Activated CD4-positive, alpha-beta T cell treated with anti-CD3 and anti-CD28 coated beads, Interleukin-10, Interleukin-2, amounts not matched to agents 100 ng/mL and 50 ng/mL, durations not matched to agents 16 hours and 8 hours (primary cell): ENCODE results near the gene TAS1R3.
"Not testable (repeated sequence)": the region's sequence is repeated elsewhere in the genome, so short reads cannot be mapped to it uniquely, and the experiment has no call there.

ENCODE experiments used
- DNase-seq: peaks from one replicate; pipeline ENCODE4 v3.0.0-alpha.2; 2020

Gene TAS1R3

DNA sequence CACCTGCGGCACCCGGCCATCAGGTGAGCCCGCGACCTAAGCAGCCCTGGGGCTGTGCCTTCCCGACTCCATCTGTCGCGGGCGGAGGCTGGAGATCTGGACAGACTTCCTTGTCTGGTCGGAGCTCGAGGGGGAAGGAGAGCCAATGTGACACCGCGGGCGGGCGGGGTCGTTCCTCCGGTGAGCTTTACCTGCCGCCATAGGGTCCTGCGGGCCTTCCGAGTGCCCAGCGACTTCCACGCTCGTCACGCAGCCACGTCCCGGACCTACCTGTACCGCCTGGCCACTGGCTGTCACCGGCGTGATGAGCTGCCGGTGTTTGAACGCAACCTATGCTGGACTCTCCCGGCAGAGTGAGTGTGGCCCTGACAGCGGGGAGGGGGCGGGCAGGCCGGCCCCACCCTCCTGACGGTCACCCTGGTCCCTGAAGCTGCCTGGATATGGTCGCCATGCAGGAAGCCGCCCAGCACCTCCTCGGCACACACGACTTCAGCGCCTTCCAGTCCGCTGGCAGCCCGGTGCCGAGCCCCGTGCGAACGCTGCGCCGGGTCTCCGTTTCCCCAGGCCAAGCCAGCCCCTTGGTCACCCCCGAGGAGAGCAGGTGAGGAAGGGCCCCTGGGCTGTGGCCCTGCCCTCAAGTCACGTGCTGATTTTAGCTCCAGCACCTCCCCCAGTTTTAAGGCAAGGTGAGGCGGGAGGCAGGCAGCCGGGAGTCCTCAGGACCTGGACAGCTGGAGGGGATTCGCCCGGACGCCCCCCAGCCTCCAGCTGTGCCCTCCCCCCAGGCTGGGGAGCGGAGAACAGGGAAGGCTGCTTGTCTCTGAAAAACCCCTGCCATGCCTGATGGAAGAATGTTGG is 21.6 kb upstream of the TAS1R3 start:
- DNase-seq: no peak

- no peak for DNase-seq
Observed at GRCh38 chr1:1310109-1310385, 21.0 kb upstream of the TAS1R3 start.

DNA sequence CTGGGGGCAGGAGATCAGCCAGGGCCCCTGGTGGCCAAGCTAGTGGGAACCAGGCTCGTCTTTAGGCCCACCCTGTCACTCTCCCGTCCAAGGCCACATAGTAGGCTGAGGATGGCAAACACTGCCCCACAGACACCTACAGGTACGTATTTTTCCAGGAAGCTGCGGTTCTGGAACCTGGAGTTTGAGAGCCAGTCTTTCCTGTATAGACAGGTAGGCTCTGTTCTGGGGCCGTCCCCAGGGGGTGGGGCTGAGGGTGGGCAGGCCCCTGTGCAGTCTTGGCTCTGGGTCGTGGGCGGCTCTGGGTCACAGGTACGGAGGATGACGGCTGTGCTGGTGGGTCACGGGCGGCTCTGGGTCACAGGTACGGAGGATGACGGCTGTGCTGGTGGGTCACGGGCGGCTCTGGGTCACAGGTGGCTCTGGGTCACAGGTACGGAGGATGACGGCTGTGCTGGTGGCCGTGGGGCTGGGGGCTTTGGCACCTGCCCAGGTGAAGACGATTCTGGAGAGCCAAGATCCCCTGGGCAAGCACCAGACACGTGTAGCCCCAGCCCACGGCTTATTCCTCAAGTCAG is 20.5 kb upstream of the TAS1R3 start:
- DNase-seq: no peak

DNA sequence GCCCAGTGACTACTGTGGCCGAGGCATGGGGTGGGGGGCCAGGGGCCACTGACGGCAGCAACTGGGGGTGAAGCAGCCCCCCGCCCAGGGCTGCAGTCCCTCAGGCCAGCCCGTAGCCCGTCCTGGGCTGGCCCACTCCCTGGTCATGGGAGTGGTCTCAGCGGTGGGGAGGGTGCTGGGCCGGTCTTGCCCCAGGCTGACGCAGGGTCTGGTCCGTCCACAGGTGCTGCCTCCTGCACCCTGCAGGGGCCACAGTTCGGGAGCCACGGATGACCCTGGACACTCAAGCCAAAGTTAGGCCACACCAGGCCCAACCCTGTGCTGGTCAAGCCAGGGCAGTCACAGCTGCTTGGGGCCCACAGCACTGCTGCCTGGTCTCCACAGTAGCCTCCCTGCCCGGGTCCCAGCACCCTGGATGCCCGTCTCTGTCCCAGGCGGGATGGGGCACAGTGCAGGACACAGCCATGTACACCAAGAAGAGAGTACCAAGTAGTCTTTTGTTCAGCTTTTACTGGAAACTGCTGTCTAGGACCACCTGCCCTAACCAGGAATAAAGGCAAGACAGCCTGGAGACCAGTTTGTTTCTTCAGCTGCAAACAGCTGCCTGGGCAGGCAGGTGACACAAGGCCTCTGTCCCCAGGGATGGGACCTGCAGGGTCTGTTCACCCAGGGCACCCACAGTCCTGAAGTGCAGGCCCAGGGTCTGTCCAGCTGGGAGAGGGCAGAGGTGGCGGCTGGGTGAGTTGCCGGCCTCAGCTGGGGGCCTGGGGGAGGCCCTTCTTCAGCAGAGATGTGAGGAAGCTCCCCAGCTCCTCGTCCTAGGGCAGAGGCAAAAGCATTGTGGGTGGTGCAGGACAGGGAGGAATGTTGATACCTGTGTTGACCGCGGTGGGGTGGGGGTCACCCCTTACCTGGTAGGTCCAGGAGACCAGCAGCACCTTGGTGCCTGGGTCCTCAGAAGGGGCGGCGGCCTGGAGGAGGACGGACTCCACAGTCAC is 19.7 kb upstream of the TAS1R3 start:
- no peak for DNase-seq

DNA sequence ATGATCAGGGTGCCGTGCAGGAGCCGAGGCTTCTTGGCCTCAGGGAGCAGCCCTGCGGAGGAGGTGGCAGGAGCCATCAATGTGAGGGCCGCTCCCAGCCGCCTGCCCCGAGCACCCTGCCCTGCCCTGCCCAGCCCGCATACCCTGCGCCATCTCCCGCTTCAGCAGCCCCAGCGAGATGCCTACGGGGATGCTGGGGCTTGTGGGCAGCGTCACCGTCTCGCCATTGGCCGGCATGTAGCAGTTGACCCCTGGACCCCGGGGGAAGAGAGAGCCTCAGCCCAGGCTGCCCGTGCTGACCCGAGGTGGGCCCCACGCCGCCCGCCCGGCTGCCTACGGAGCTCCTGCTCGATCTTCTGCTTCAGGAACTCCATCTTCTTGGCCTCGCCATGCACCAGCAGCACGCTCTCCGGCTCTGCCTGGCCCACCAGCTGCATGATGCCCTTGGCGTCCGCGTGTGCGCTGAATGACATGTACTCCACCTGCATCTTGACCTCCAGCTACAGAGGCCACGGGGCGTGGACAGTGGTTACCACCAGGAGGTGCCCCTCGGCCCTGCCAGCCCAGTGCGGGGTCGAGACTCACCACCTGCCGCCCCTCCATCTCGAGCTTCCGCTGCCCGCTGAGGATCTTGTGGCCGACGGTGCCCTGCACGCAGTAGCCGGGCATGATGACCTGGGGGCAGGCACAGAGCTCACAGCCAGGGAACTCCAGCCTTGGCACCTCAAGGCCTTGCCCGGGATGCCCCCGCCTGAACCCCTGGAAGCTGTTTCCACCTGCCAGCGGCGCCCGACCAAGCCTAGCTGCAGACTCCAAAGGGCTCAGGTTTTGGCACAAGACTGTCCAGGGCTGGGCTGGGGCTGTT is 18.4 kb upstream of the TAS1R3 start:
- no peak for DNase-seq

- no peak for DNase-seq
Observed at GRCh38 chr1:1313500-1314236, 17.4 kb upstream of the TAS1R3 start.

DNA sequence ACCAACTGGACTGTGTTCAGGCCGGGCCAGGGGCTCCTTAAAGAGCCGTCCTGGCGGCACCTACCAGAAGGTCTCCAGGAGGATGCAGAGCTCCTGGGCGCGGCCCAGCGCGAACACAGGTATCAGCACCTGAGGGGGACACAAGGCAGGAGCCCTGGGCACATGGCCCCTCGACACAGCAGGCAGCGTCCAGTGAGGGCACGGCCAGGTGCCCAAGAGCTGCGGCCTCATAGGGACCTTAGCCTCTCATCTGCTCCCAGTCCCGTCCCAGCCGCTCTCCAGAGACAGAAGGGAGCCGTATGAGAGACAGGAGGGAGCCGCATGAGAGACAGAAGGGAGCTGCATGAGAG is 16.9 kb upstream of the TAS1R3 start:
- DNase-seq: no peak

DNA sequence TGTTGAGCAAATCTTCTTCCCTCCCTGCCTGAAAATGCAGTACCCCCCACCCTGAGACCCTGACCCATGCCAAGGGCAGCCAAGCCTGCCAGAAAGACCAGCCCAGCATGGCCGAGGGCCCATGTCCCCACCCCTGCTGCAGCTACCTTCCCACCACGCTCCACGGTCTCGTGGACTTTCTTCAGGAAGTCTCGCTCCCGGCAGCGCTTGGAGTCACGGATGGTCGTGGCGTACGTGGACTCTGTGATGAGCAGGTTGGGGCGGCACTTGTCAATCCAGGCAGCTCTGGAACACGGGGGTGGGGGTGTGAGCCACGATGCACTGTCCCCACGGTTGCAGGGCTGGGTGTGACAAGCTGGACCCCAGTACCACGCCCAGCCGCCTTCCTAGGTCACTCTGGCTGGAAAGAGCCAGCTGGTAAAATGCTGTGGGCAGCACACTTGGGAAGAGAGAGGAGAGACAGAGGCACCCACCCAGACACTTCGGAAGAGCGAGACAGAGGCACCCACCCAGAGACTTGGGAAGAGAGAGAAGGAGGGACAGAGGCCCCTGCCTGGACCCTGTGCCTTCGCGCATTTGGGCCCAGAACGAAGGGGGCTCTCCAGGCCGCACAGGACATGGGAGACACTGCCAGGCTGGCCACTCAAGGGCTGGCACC is 16.3 kb upstream of the TAS1R3 start:
- DNase-seq: no peak

- DNase-seq: no peak
Observed at GRCh38 chr1:1315435-1315954, 15.6 kb upstream of the TAS1R3 start.

GRCh38 chr1:1316199-1316598 is 14.9 kb upstream of the TAS1R3 start:
- DNase-seq: not testable (repeated sequence)

DNA sequence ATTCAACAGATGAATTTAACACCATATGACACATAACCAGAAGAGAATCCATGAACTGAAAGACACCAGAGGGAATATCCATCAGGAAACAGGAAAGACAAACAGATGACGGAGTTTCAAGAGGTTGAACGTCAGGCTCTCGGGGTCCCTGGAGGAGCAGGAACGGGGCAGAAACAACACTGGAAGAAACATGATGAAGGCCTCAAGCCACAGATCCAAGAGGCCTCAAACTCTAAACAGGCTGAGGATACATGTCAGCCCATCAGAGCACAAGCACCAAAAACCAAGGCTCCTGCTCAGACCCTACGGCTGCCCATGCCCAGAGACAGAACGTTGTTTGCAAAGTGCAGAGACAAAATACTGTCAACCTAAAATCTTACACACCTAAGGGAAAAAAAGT is 13.7 kb upstream of the TAS1R3 start:
- no peak for DNase-seq

DNA sequence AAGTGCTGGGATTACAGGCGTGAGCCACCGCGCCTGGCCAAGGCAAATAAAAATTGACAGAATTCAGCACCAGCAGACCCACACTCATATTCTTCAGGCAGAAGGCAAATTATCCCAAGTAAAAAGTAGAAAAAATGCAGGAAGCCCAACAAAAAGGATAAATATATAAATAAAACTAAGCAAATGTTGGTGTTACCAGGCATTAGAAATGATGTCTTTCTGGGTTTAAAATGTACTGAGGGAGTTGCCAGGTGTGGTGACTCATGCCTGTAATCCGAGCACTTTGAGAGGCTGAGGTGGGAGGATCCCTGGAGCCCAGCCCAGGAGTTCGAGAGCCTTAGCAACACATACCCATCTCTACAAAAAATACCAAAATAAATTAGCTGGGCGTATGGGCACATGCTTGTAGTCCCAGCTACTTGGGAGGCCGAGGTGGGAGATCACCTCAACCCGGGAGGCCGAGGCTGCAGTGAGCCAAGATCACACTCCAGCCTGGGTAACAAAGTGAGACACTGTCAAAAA is 12.9 kb upstream of the TAS1R3 start:
- DNase-seq: no peak

GRCh38 chr1:1318777-1319645 is 12.1 kb upstream of the TAS1R3 start:
- no peak for DNase-seq

GRCh38 chr1:1319646-1319941 is 11.5 kb upstream of the TAS1R3 start:
- no peak for DNase-seq

- DNase-seq: no peak
Observed at GRCh38 chr1:1320666-1321448, 10.2 kb upstream of the TAS1R3 start.

DNA sequence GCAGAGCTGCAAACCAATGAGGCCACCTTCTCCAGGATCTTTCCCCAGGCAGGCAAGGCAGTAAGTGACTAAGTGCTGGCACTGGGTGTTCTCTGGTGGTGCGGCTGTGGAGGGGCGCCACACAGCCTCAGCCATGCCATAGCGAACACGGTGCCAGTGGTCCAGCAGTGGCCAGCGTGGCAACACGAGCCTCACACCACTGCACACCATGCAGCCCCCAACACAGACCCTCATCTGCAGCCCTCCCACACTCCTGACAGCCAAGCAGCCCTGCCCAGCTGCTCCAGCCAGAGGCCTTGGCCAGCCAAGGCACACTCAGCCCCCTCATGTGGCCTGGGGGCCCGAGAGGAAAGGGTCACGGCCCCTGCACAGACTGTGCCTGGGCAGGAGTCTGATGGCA is 9.6 kb upstream of the TAS1R3 start:
- no peak for DNase-seq

- no peak for DNase-seq
Observed at GRCh38 chr1:1322418-1322817, 8.7 kb upstream of the TAS1R3 start.

GRCh38 chr1:1322952-1323351 is 8.1 kb upstream of the TAS1R3 start:
- DNase-seq: no peak

DNA sequence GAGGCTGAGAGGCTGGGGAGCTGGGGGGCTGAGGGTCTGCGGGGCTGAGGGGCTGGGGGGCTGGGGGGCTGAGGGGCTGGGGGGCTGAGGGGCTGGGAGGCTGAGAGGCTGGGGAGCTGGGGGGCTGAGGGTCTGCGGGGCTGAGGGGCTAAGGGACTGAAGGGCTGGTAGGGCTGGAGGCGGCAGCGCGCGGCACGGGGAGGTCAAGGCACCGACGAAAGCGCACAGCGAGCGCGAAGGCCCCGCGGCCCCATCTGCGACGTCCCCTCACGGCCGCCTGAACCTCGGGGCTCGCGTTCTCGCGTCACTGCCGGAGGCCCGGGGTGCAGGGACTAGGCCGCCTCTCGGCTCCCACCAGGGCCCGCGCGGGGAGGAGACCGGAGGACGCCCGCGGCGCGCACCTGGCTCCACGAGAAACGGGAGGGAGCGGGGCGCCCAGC is 7.0 kb upstream of the TAS1R3 start:
- DNase-seq: no peak
